Forelimb muscle (tissue), 1 donor: Measurements from ENCODE around the gene CACFD1. TPM values are rescaled to one million over a fixed set of nuclear protein-coding genes. Genes with fewer than 3 reads are reported as not detected.

Experiments
- DNase-seq: peaks from one replicate; pipeline ENCODE4 v3.0.0-alpha.2; 2013; ENCODE audit warnings: low read depth
- polyA plus RNA-seq: library from polyadenylated mRNA; unstranded; fragments of 120-200 nt; gene quantifications from one replicate; pipeline ENCODE4 v1.2.1, GENCODE V29; 2013; ENCODE audit not compliant: insufficient read length

The CACFD1 gene
- polyA plus RNA-seq, 1 donor, result 19.0 TPM

DNA sequence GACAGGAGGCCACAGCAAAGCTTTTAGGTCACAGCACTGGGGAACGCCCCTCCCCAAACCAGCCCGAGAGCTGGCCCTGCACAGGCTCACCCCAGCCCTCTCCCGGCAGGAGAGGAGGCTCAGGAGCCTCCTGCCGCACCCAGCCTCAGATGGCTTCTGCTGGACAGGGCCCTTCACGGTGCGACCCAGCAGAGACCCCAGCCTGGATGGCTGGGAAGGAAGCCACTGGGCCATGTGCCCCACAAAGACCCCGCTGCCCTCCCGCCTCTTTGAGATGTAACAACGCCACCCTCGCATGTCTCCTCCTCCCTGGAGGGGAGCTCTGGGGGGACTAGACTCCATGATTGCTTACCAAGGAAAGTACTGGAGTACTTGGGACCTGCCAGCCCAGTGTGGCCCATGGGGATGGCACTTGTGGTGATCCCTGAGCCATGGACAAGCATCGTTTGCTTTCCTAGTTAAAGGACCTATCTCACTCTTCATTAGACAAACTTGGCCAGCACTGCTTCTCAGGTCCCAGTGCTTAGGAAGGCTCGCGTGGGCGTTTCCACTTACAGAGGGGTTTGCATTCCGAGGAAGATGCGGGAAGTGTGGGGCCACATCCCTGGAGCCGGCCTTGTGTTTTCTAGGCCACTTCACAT is 56.0 kb downstream of the CACFD1 start:
- DNase-seq, result no peak

DNA sequence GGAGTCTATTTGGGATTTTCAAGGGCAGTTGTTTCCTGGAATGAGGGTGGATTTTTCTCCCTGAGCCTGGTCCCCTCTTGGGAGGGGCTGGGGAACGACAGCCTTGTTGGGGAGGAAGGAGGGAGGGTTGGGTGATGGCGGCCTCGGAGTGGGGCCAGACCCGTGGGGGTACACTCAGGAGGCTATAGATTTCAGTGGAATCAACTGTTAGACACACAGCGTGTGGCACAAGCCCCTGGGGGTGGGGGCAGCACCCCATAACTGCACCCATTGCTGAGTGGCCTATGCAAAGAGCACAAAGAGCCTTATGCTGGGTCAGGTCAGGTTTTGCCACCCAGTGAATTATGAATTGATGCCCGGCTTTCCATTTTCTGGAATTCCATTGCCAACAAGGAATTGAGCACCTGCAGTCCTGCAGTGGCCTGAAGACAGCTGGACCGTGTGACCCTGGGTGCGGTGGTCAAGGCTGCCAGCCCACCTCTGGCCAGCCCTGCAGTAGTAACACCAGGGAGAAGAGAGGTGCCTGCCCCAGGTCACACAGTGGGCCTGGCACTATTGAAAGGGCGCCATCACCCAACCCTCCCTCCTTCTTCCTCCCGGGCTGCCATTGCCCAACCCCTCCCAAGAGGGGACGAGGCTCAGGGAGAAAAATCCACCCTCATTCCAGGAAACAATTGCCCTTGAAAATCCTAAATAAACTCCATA is 56.6 kb downstream of the CACFD1 start:
- DNase-seq, result no peak

DNA sequence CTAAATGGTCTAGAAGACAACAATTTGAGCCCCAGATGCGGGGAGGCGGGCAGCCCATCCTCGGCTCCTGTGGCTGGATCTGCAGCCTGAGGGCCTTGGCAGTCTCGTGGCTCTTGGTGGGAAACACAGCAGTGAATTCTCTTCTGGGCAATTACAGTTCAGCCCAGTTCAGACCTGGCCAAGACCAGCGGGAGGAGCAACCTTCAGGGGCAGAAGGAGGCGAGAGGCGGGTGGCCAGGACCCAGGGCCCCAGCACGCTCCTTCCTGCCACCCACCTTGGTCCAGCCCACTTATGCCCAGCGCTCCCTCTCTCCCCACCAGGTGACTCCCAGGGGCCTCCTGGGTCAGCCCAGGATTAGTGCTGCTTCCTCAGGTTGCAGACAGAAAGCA is 57.2 kb downstream of the CACFD1 start:
- DNase-seq, result no peak

DNA sequence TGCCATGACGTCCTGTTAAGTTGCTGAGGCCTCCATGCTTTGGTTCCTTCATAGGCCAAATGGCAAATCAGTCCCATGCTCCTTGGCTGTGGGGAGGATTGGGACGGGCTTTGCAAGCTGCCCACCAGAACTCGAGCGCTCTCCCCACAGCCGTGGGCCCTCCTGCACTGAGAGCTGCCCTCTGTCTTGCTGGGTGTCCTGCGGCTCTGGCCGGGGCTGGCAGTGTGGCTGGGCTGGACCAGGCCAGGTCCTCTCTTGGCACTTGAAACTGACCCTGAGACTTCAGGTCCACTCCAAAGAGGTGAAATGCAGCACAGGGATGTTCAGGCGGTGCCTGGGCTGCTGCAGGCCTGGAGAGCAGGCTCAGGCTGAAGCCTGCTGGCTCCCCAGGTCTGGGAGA is 57.9 kb downstream of the CACFD1 start:
- no peak for DNase-seq

DNA sequence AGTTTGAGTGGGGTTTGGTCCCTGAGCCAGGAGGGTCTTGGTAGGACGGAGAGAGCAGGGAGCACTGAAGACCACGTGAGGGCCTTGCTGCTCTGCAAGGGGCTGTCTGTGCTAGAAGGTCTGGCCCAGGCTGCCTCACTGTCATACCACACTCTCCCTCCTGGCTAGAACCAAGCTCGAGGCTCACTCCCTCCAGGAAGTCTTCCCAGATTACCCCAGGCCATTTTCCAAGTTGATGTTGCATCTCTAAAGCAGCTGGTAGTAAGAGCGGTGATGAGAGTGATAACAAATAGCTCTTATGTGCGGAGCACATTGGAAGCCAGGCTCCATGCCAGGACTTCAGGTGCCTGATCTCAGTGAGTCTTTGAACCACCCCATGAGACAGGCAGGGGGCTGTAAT is 58.4 kb downstream of the CACFD1 start:
- no peak for DNase-seq

DNA sequence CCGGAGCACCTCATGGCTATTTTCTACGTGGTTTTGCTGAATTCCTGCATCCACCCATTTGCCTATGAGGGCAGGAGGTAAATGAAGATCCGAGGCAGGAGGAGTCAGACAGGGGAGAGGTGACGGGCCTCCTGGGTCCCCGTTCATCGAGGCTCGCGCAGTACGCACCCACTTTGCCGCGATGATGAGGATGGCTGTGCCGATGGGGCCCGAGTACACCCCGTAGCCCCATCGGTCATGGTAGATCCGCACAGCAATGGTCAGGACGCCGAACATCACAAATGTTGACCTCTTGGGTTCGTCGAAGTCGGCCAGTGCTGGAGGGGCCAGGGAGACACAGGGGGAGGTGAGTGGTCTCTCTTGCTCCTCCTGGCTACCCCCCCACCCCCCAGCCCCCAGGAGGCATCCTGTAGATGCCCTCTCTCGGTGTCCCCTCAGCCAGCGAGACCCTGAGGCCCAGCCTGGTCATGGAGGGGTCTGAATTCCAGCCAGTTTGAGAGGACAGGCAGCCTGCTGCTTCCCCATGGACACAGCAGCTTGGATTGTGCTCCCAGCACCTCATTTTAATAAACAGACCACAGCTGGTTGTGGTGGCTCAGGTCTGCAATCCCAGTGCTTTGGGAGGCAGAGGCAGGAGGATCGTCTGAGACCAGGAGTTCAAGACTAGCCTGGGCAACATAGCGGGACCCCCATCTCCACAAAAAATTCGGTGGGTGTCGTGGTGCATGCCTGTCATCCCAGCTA is 59.1 kb downstream of the CACFD1 start:
- DNase-seq, result no peak

DNA sequence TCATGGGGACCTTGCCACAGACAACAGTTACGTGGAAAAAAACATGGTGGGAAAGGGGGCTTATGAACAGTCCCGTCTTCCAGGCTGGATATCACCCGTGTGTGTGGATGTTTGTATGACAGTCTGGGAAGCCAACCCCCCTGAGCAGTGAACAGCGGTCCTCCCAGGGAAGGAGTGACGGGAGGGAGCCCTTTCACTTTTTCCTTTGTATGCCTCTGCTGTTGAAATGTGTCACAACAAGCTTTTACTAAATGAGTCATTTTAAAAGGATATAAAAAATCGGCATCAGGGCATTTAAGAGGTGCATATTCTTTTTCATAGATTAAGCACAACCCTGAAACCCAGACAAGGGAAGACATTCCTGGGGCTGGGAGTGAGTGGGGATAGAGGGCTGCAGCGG is 59.9 kb downstream of the CACFD1 start:
- no peak for DNase-seq

DNA sequence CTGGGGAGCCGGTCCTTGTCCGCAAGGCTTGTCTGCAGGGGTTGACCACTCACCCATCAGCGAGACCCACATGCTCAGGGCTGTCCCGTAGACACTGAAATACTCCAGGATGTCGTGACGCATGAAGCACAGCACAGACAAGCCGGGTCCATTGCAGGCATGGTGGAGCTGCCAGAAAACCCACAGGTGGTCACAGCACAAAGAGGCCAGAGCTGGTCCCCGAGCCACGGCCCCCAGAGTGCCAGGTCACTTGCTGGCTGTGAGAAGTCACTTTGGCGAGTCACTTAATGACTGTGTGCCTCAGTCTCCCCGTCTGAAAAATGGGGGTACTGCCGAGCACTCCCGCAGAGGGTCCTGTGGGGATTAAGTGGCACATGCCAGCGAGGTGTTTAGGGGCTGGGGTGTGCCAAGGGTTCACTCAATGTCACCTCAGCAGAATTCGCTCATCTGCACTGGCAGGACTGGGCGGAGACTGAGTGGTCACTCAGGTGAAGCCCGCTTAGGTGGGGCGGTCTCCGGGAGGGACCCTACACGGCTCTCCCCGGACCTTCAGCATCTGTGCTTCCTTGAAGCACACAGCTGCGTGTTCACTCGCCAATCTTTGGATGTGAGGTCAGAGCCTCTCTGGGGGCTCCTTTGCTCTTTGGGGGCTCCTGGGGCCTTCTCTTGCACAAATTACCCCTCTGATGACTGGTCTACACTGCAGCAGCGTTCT is 60.5 kb downstream of the CACFD1 start:
- DNase-seq, result no peak

Other genes starting within 250 kb of the CACFD1 start
- gene ABO, start 184.8 kb upstream of the CACFD1 start, polyA plus RNA-seq, result 1.3 TPM
- gene SURF6, start 123.8 kb upstream of the CACFD1 start, polyA plus RNA-seq, result 20.5 TPM
- 23.0 TPM for gene MED22, start 111.8 kb upstream of the CACFD1 start, polyA plus RNA-seq
- gene RPL7A, start 111.8 kb upstream of the CACFD1 start, polyA plus RNA-seq, result 2,437 TPM
- 30.6 TPM for gene SURF1, start 103.5 kb upstream of the CACFD1 start, polyA plus RNA-seq
- gene SURF2, start 103.4 kb upstream of the CACFD1 start, polyA plus RNA-seq, result 12.2 TPM
- gene SURF4, start 83.9 kb upstream of the CACFD1 start, polyA plus RNA-seq, result 84.6 TPM
- gene STKLD1, start 83.6 kb upstream of the CACFD1 start, polyA plus RNA-seq, result 2.2 TPM
- gene REXO4, start 42.0 kb upstream of the CACFD1 start, polyA plus RNA-seq, result 35.9 TPM
- gene ADAMTS13, start 37.6 kb upstream of the CACFD1 start, polyA plus RNA-seq, result 7.8 TPM
- 1.2 TPM for gene SLC2A6, start 19.1 kb downstream of the CACFD1 start, polyA plus RNA-seq
- gene MYMK, start 65.0 kb downstream of the CACFD1 start, polyA plus RNA-seq, result 58.2 TPM
- gene ADAMTSL2, start 74.7 kb downstream of the CACFD1 start, polyA plus RNA-seq, result 4.7 TPM
- 0.16 TPM for gene FAM163B, start 149.4 kb downstream of the CACFD1 start, polyA plus RNA-seq
- 0.72 TPM for gene DBH, start 176.4 kb downstream of the CACFD1 start, polyA plus RNA-seq